PFSK-1 (cell line): ENCODE results near the gene KRTAP10-1.

Source experiments
- FOXP2 ChIP-seq: optimal IDR thresholded peaks from 2 replicates; pipeline ENCODE3; 2011; ENCODE audit warnings: borderline replicate concordance, control low read depth, inconsistent platforms; ENCODE audit not compliant: insufficient read depth; ENCODE audit errors: extremely low read length, extremely low read depth
- POLR2AphosphoS5 ChIP-seq: IDR thresholded peaks from 2 replicates; pipeline ENCODE4 v1.6.1; 2012; ENCODE audit warnings: low read depth, mild to moderate bottlenecking, control low read depth, low read length, moderate library complexity
- SIN3A ChIP-seq: IDR thresholded peaks from 2 replicates; pipeline ENCODE4 v1.6.1; 2012; ENCODE audit warnings: mild to moderate bottlenecking, low read length, moderate library complexity, borderline replicate concordance; ENCODE audit not compliant: insufficient read depth
- TAF1 ChIP-seq: IDR thresholded peaks from 2 replicates; pipeline ENCODE4 v1.6.1; 2012; ENCODE audit warnings: low read length, control low read depth, borderline replicate concordance; ENCODE audit not compliant: insufficient read depth

GRCh38 chr21:44516828-44517174, 23.2 kb downstream of the KRTAP10-1 start:
- no peak for TF ChIP-seq POLR2AphosphoS5
- TF ChIP-seq SIN3A, result no peak
- TF ChIP-seq FOXP2, result no peak
- no peak for TF ChIP-seq TAF1
